Measurements from ENCODE around the gene GRIN3B.

Gene GRIN3B

DNA sequence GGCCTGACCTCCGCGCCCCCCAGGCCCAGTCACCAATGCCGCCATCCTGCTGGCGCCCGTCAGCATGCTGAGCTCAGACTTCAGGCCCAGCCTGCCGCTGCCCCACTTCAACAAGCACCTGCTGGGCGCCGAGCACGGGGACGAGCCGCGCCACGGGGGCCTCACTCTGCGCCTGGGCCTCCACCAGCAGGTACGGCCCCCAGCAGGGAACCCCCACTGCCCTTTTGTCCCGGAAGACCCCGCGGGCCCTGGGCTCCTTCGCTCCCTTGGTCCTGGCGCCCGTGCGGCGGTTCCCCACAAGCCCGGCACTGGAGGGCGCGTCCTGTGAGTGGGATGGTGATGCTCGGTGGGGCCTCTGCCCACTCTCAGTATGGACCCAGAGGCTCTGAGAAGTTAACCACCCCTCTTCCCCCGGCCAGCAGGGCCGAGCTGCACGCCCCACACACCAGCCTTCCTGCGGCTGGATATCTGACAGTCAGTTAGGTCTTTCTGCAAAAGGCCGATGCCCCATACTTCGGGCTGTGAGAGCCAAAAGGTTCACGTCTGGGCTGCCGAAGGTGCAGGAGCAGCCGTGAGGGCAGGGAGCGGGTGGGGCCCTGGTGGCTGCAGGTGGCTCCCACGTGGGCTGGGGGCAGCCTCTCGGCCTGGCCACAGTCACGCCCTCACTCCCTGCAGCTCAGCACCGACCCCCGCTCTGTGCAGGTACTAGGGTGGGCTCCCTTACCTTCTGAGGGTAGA, 8.1 kb upstream of the GRIN3B start:
- no peak for DNase-seq

- no peak for DNase-seq
These were observed 7.6 kb upstream of the GRIN3B start for GRCh38 chr19:992670-993055.

- DNase-seq: no peak
These were observed 6.8 kb upstream of the GRIN3B start for GRCh38 chr19:993361-993830.

DNA sequence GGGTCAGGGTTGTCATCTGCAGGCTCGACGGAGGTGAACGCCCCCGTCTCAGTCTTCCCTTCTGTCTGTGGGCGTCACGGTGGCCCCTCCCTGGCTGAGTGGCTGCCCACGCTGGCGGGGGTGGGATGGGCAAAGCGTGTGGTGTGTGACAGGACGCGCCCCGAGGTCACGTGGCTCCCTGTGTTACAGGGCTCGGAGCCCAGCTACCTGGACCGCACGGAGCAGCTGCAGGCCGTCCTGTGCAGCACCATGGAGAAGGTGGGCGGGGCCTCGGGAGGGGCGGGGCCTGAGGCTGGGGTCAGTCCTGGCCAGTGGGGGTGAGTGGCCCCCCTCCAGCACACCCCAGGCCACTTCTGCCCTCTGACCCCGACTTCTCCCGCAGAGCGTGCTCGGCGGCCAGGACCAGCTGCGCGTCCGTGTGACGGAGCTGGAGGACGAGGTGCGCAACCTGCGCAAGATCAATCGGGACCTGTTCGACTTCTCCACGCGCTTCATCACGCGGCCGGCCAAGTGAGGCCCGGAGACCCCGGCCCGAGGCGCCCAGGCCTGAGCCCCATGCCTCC, 6.3 kb upstream of the GRIN3B start:
- no peak for DNase-seq

DNA sequence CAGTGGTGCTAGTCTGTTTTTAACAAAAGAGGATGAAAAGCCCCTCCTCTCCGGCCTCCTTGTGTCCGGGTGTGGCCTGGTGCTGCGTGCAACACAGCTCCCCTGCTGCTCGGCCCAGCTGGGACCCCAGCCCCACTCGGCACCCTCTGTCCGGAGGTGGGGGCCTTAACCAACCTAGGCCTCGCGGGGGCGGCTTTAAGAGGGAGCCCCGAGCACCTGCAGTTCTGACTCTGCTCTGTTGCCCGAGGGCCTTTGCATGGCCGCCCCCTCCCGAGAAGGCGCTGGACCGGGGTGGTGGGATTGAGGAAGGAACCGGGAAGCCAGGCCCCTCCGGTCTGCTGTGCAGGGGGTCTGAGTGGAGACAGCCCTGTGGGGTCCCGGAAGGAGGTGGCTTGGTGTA, 5.7 kb upstream of the GRIN3B start:
- DNase-seq: no peak

GRCh38 chr19:995051-995827, 5.0 kb upstream of the GRIN3B start:
- DNase-seq: peak; percentile 74

GRCh38 chr19:996051-996838, 4.0 kb upstream of the GRIN3B start:
- peak; percentile 62 for DNase-seq

DNA sequence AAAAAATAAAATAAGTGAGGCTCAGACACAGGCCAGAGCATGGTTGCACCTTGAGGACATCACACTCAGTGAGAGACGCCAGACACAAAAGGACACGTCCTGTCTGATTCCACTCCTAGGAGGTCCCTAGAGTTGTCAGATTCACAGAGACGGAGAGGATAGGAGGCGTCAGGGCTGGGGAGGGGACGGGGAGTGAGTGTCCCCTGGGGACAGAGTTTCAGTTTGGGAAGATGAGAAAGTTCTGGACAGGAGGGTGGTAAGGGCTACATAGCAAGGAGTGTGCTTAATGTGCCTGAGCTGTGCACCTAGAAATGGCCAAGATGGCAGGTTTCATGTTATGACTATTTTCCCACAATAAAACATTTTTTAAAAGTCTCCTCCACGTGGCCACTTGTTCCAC, 2.2 kb upstream of the GRIN3B start:
- no peak for DNase-seq

GRCh38 chr19:999379-999719, 870 bp upstream of the GRIN3B start:
- no peak for DNase-seq

DNA sequence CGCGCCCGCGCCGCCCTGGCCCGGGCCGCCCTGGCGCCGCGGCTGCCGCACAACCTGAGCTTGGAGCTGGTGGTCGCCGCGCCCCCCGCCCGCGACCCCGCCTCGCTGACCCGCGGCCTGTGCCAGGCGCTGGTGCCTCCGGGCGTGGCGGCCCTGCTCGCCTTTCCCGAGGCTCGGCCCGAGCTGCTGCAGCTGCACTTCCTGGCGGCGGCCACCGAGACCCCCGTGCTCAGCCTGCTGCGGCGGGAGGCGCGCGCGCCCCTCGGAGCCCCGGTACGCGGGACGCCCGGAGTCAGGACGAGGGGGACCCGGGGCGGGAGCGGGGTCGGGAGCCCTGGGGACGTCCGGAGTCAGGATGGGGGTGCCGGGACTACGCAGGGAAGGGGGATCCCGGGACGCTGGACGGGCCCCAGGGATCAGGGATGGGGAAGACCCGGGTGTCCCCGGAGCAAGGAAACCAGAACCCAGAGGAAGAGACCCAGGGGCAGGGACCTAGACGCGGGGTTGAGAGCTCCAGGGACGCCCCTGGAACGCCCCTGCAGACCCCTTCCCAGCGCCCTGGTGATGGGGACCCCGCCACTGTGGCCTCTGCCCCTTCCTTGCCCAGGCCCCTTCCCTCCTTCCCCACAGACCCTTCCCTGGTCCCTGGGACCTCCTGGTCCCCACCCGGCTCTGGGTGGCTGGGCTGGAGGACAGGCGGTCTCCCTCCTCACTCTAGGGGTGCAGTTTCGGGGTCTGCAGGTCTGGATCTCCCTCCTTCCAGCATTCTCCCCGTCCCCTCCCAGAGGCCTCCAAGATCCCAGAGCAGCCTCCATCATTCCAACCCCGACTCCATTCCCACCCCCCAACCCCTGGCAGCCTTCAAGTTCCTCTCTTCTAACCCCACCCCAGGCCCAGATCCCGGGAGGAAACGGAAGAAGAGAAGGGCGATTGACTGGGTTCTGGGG, 645 bp downstream of the GRIN3B start:
- DNase-seq: no peak

DNA sequence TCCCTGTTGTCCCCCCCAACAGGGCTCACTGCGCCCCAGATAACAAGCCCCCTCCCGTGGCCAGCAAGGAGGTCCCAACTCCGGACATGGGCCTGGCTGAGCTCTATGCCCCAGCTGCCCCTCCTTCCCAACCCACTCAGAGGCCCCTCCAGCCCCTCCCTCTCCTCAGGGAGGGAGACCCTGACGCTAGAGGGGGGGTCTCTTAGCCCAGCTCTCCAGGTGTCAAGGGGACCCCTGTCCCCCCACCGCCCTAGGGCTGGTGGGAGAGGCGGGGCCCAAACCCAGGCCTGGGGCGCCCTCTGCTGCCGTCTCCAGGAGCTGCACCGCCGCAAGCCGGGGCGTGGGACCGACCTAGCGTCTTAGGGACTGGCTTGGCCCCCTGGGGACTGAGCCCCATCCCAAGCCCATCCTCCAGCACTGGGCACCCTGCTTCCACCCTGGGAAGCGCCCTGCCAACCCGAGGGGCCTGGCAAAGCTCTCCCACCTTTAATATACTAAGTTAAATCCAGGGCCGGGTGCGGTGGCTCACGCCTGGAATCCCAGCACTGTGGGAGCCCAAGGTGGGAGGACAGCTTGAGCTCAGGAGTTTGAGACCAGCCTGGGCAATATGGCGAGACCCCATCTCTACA, 1.4 kb downstream of the GRIN3B start:
- DNase-seq: no peak

DNA sequence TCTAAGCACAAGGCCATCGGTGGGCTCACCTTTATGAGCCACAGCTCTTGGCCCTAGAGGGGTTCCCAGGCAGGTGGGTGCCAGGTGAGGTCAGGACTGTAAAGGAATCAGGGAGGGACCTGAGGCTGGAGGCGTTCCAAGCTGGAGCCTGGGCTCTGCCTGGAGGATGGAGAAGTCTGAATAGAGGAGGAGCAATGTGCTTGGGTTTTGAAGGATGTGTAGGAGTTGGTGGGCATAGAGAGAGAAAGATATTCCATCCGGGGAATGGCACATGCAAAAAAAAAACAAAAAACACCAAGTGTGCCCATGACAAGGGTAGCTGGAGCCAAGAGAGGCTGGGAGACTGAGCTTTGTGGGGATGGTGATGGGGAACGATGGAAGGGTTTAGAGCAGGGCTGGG, 2.4 kb downstream of the GRIN3B start:
- no peak for DNase-seq

DNA sequence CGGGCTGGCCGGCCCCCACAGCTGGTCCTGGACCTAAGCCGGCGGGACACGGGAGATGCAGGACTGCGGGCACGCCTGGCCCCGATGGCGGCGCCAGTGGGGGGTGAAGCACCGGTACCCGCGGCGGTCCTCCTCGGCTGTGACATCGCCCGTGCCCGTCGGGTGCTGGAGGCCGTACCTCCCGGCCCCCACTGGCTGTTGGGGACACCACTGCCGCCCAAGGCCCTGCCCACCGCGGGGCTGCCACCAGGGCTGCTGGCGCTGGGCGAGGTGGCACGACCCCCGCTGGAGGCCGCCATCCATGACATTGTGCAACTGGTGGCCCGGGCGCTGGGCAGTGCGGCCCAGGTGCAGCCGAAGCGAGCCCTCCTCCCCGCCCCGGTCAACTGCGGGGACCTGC, 3.1 kb downstream of the GRIN3B start:
- DNase-seq: no peak

DNA sequence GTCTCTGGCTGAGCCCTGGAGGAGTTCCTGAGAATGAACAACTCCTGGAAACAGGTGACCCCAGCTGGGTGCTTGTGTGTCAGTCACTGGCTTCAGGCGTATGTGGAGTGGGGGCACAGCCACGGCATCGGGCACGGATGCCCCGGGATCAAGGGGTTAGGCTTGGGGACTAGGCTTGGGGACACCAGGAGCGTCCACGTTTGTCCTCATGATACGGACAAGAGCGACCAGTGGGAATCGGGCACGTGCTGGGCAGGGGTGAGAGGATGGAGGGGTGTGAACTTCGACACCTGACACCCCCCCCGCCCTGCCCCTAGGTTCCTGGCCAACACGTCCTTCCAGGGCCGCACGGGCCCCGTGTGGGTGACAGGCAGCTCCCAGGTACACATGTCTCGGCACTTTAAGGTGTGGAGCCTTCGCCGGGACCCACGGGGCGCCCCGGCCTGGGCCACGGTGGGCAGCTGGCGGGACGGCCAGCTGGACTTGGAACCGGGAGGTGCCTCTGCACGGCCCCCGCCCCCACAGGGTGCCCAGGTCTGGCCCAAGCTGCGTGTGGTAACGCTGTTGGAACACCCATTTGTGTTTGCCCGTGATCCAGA, 4.1 kb downstream of the GRIN3B start:
- DNase-seq: no peak

DNA sequence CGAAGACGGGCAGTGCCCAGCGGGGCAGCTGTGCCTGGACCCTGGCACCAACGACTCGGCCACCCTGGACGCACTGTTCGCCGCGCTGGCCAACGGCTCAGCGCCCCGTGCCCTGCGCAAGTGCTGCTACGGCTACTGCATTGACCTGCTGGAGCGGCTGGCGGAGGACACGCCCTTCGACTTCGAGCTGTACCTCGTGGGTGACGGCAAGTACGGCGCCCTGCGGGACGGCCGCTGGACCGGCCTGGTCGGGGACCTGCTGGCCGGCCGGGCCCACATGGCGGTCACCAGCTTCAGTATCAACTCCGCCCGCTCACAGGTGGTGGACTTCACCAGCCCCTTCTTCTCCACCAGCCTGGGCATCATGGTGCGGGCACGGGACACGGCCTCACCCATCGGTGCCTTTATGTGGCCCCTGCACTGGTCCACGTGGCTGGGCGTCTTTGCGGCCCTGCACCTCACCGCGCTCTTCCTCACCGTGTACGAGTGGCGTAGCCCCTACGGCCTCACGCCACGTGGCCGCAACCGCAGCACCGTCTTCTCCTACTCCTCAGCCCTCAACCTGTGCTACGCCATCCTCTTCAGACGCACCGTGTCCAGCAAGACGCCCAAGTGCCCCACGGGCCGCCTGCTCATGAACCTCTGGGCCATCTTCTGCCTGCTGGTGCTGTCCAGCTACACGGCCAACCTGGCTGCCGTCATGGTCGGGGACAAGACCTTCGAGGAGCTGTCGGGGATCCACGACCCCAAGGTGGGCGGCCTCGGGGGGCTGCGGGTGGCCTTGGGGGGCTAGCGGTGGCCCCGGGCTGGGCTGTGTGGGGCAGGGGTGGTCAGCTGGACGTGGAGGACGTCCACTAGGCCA, 4.8 kb downstream of the GRIN3B start:
- DNase-seq: no peak

- DNase-seq: no peak
These were observed 6.6 kb downstream of the GRIN3B start for GRCh38 chr19:1006711-1007398.

GRCh38 chr19:1007399-1008251, 7.4 kb downstream of the GRIN3B start:
- DNase-seq: no peak

- no peak for DNase-seq
These were observed 8.2 kb downstream of the GRIN3B start for GRCh38 chr19:1008268-1009040.
